HepG2 (cell line): Measurements from ENCODE around the gene THOP1. TPM values are rescaled to one million over a fixed set of nuclear protein-coding genes. Genes with fewer than 3 reads are reported as not detected.
A peak's percentile ranks its signal among the peaks of the same experiment; 100 is the strongest.

Source experiments
- ATF3 ChIP-seq: sonication (generic); formaldehyde crosslinking; IDR thresholded peaks from 2 replicates; pipeline ENCODE4 v1.4.0; 2020; ENCODE audit warnings: missing genetic modification reagents
- CEBPB ChIP-seq: IDR thresholded peaks from 2 replicates; pipeline ENCODE4 v1.6.1; 2011; ENCODE audit warnings: low read depth, low read length, improper control_type of control experiment, borderline replicate concordance
- CERS6 ChIP-seq: sonication (generic); formaldehyde crosslinking; IDR thresholded peaks from 2 replicates; pipeline ENCODE4 v1.5.0; 2020; ENCODE audit warnings: missing genetic modification reagents
- HMGXB4 ChIP-seq, 2 experiments: sonication (generic) in 1 of 2; formaldehyde crosslinking in 1 of 2; IDR thresholded peaks; 2 replicates each; pipeline versions ENCODE4 v1.4.0 to v1.6.1; 2018 to 2020; ENCODE audit warnings: missing genetic modification reagents in 2 of 2, borderline replicate concordance in 1 of 2, low read depth in 1 of 2, mild to moderate bottlenecking in 1 of 2, missing biosample characterization in 1 of 2
- HOMEZ ChIP-seq: IDR thresholded peaks from 2 replicates; pipeline ENCODE4 v1.6.1; 2016; ENCODE audit warnings: low read depth
- KDM5A ChIP-seq: fragments of 200-600 bp; sonication (generic); IDR thresholded peaks from 2 replicates; pipeline ENCODE4 v1.7.0; 2018; ENCODE audit warnings: antibody characterized with exemption, mild to moderate bottlenecking, low read length, borderline replicate concordance
- NR2C2 ChIP-seq: sonication (generic); formaldehyde crosslinking; IDR thresholded peaks from 2 replicates; pipeline ENCODE4 v1.4.0; 2020; ENCODE audit warnings: missing genetic modification reagents, mild to moderate bottlenecking, moderate library complexity, borderline replicate concordance
- NR2F1 ChIP-seq, 2 experiments: fragments of 450-650 bp in 1 of 2; formaldehyde crosslinking in 1 of 2; IDR thresholded peaks; 2 replicates each; pipeline versions ENCODE4 v1.5.0 to v1.6.1; 2016 to 2020; ENCODE audit warnings: mild to moderate bottlenecking in 1 of 2, missing compliant biosample characterization in 1 of 2, missing genetic modification reagents in 1 of 2, moderate library complexity in 1 of 2
- NR2F6 ChIP-seq, 2 experiments: IDR thresholded peaks; 2 replicates each; pipeline ENCODE4 v1.6.1; 2016; ENCODE audit warnings: antibody characterized with exemption in 1 of 2, mild to moderate bottlenecking in 1 of 2
- PHF5A ChIP-seq: IDR thresholded peaks from one replicate; pipeline ENCODE4 v1.6.1; 2018; ENCODE audit warnings: low read depth, missing genetic modification reagents; ENCODE audit not compliant: unreplicated experiment
- RORA ChIP-seq: sonication (generic); formaldehyde crosslinking; IDR thresholded peaks from 2 replicates; pipeline ENCODE4 v1.5.0; 2020; ENCODE audit warnings: mild to moderate bottlenecking, missing genetic modification reagents, moderate library complexity
- SAP130 ChIP-seq: IDR thresholded peaks from 2 replicates; pipeline ENCODE4 v1.6.1; 2016; ENCODE audit warnings: low read depth
- SMC3 ChIP-seq: IDR thresholded peaks from 2 replicates; pipeline ENCODE4 v1.6.1; 2011; ENCODE audit warnings: low read length, improper control_type of control experiment
- TBL1XR1 ChIP-seq: fragments of 150-350 bp; IDR thresholded peaks from 2 replicates; pipeline ENCODE4 v1.6.1; 2014; ENCODE audit warnings: borderline replicate concordance, low read length; ENCODE audit not compliant: partially characterized antibody
- TFDP2 ChIP-seq: sonication (generic); formaldehyde crosslinking; IDR thresholded peaks from 2 replicates; pipeline ENCODE4 v1.4.0; 2020; ENCODE audit warnings: missing genetic modification reagents
- YY1 ChIP-seq: IDR thresholded peaks from 2 replicates; pipeline ENCODE4 v1.6.1; 2011; ENCODE audit warnings: low read length, low read depth, moderate library complexity, mild to moderate bottlenecking; ENCODE audit not compliant: insufficient read depth, insufficient replicate concordance
- ZNF260 ChIP-seq: sonication (generic); formaldehyde crosslinking; IDR thresholded peaks from 2 replicates; pipeline ENCODE4 v1.4.0; 2020; ENCODE audit warnings: missing genetic modification reagents, low read depth, mild to moderate bottlenecking, borderline replicate concordance
- ZNF530 ChIP-seq: sonication (generic); formaldehyde crosslinking; IDR thresholded peaks from 2 replicates; pipeline ENCODE4 v1.5.0; 2020; ENCODE audit warnings: low read depth, mild to moderate bottlenecking, missing genetic modification reagents
- ZNF781 ChIP-seq: sonication (generic); formaldehyde crosslinking; IDR thresholded peaks from 2 replicates; pipeline ENCODE4 v1.5.1; 2020; ENCODE audit warnings: borderline replicate concordance, mild to moderate bottlenecking, missing genetic modification reagents; ENCODE audit errors: not compliant biosample characterization
- ZNF788 ChIP-seq: sonication (generic); formaldehyde crosslinking; IDR thresholded peaks from 2 replicates; pipeline ENCODE4 v1.5.0; 2020; ENCODE audit warnings: mild to moderate bottlenecking, missing genetic modification reagents, borderline replicate concordance
- polyA plus RNA-seq, 8 experiments: library from polyadenylated mRNA; depleted of rRNA in 3 of 8; stranded (reverse) in 7 of 8; unstranded in 1 of 8; fragments of >200 nt; fragmentation: Illumina TruSeq in 4 of 8; extraction: Trizol in 4 of 8; gene quantifications; 2 replicates each; pipeline versions ENCODE4 v1.2.1 to v1.2.3, GENCODE V29; 2011 to 2016; ENCODE audit warnings: low read depth in 4 of 8, missing spikeins in 1 of 8, mixed read lengths in 1 of 8; ENCODE audit not compliant: insufficient read depth in 1 of 8
- total RNA-seq, 5 experiments: library from RNA; depleted of rRNA; stranded (reverse); fragments of >200 nt; fragmentation: Illumina TruSeq; extraction: Trizol; gene quantifications; 2 replicates each; pipeline ENCODE4 v1.2.3, GENCODE V29; 2016; ENCODE audit warnings: low read depth in 1 of 5

The THOP1 gene
- total and polyA plus RNA-seq, 2 of the 13 experiments (the other 11 are each of a cell fraction or from before 2014, with no cell fraction given): 74.4 to 116 TPM

- 0 out of 2 replicates have a peak, but pooled peaks have one; percentile 9 for TF ChIP-seq HOMEZ (CRISPR knock-in tag)
- TF ChIP-seq RORA (CRISPR knock-in tag): no peak
- TF ChIP-seq ZNF260: no peak
- TF ChIP-seq ZNF788 (CRISPR knock-in tag): 0 out of 2 replicates have a peak, but pooled peaks have one; percentile 5
- no peak for TF ChIP-seq CERS6 (CRISPR knock-in tag)
- TF ChIP-seq NR2F1 (CRISPR knock-in tag; IDR thresholded peaks at IDR 0.05): 0 out of 4 replicates have a peak, but pooled peaks of 1 of the 2 experiments have one; percentile 35
- 0 out of 2 replicates have a peak, but pooled peaks have one; percentile 42 for TF ChIP-seq KDM5A
- peak; percentile 38; the same call in 1 of the 2 replicates for TF ChIP-seq NR2C2
- TF ChIP-seq SAP130 (CRISPR knock-in tag): peak; percentile 83
- TF ChIP-seq ZNF781 (CRISPR knock-in tag): no peak
- TF ChIP-seq YY1: no peak
- TF ChIP-seq ATF3 (CRISPR knock-in tag): peak; percentile 87
- no peak for TF ChIP-seq ZNF530 (CRISPR knock-in tag)
- TF ChIP-seq TFDP2: no peak
- peak; percentile 40; the same call in 1 of the 2 replicates for TF ChIP-seq NR2F6 (IDR thresholded peaks at IDR 0.05)
- no peak for TF ChIP-seq NR2F6 (CRISPR knock-in tag; IDR thresholded peaks at IDR 0.05)
- no peak for TF ChIP-seq SMC3
- peak; percentile 61; the same call in 1 of the 2 replicates for TF ChIP-seq CEBPB
- no peak for TF ChIP-seq PHF5A (CRISPR knock-in tag)
- TF ChIP-seq TBL1XR1: peak; percentile 51
- 0 out of 4 replicates have a peak, but pooled peaks of 1 of the 2 experiments have one; percentile 15 for TF ChIP-seq HMGXB4 (CRISPR knock-in tag; IDR thresholded peaks at IDR 0.05; ENCODE audit: borderline replicate concordance in 1 of 2, low read depth in 1 of 2)
These were observed 9.5 kb upstream of the THOP1 start (continued) for GRCh38 chr19:2775556-2776430.
